Measurements from ENCODE around the gene PGAP1. TPM values are rescaled to one million over a fixed set of nuclear protein-coding genes. Genes with fewer than 3 reads are reported as not detected.

The PGAP1 gene
- total RNA-seq, 1 donor from 2014 or later = 6.1 TPM

GRCh38 chr2:196846295-196846694 lies 80.2 kb downstream of the PGAP1 start:
- H3K36me3 ChIP-seq (ENCODE audit: control insufficient read depth, insufficient read depth, low read length) = peaks cover 1% of the 10 kb centered on the region

DNA sequence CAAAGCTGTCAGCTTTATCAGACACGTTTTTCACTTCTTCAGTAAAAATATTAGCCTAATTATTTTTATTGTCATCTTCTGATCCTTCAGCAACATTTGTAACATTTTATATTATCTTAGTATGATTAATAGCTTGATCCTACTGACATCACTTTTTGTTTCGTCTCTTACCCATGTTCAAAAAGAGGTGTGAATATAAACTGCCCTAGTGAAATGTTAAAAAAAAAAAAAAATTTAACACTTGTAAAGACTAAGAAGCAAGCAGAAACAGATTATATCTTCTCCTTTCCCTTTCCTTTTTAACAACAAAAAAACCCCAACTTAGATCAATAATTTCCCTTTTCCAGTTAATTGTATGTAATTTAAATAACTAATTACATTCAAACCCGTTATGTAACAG lies 81.1 kb downstream of the PGAP1 start:
- H3K27me3 ChIP-seq (ENCODE audit: control insufficient read depth, insufficient read depth, low read length) = no peaks in the 10 kb centered on the region
- no peak for DNase-seq (ENCODE audit: low read depth)
- no peak for FAIRE-seq
- no peak overlapping the region for H3K4me3 ChIP-seq (ENCODE audit: low read depth, low read length)
- peaks cover 1% of the 10 kb centered on the region for H3K36me3 ChIP-seq (ENCODE audit: control insufficient read depth, insufficient read depth, low read length)
- TF ChIP-seq, protein P1, sequence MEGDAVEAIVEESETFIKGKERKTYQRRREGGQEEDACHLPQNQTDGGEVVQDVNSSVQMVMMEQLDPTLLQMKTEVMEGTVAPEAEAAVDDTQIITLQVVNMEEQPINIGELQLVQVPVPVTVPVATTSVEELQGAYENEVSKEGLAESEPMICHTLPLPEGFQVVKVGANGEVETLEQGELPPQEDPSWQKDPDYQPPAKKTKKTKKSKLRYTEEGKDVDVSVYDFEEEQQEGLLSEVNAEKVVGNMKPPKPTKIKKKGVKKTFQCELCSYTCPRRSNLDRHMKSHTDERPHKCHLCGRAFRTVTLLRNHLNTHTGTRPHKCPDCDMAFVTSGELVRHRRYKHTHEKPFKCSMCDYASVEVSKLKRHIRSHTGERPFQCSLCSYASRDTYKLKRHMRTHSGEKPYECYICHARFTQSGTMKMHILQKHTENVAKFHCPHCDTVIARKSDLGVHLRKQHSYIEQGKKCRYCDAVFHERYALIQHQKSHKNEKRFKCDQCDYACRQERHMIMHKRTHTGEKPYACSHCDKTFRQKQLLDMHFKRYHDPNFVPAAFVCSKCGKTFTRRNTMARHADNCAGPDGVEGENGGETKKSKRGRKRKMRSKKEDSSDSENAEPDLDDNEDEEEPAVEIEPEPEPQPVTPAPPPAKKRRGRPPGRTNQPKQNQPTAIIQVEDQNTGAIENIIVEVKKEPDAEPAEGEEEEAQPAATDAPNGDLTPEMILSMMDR (IDR thresholded peaks at IDR 0.05; ENCODE audit: insufficient read depth, low read length, severe bottlenecking) = no peak

More at GRCh38 chr2:196846295-196846694, 80.2 kb downstream of the PGAP1 start:
- DNase-seq (ENCODE audit: low read depth) (no peak), FAIRE-seq (no peak)
- TF ChIP-seq, protein P1 (IDR thresholded peaks at IDR 0.05; ENCODE audit: insufficient read depth, low read length, severe bottlenecking) = no peak
- Histone ChIP-seq H3K27me3 (ENCODE audit: control insufficient read depth, insufficient read depth, low read length) (no peaks in the 10 kb centered on the region), H3K4me3 (ENCODE audit: low read depth, low read length) (no peak overlapping the region)

DNA sequence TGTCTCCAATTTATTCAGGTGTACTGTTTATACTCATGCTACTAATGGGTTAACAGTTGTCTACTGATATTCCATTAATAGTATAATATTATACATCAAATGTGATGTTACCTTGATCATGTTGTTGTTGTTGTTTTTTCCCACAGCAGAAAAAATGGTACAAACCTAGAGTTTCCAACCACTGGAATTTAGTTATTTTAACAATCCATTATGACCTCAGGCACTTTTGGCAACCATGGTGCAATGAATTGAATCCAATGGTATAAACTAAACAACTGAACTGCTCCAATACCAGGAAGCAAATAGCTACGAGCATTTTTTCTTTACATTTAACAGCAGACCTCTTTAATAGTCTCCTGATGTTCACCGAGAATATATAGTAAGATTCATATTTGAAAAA lies 86.3 kb downstream of the PGAP1 start:
- FAIRE-seq = no peak
- no peak for DNase-seq (ENCODE audit: low read depth)
- peaks cover 1% of the 10 kb centered on the region for H3K36me3 ChIP-seq (ENCODE audit: control insufficient read depth, insufficient read depth, low read length)
- no peaks in the 10 kb centered on the region for H3K27me3 ChIP-seq (ENCODE audit: control insufficient read depth, insufficient read depth, low read length)
- TF ChIP-seq, protein P1 (IDR thresholded peaks at IDR 0.05; ENCODE audit: insufficient read depth, low read length, severe bottlenecking) = no peak
- no peak overlapping the region for H3K4me3 ChIP-seq (ENCODE audit: low read depth, low read length)

DNA sequence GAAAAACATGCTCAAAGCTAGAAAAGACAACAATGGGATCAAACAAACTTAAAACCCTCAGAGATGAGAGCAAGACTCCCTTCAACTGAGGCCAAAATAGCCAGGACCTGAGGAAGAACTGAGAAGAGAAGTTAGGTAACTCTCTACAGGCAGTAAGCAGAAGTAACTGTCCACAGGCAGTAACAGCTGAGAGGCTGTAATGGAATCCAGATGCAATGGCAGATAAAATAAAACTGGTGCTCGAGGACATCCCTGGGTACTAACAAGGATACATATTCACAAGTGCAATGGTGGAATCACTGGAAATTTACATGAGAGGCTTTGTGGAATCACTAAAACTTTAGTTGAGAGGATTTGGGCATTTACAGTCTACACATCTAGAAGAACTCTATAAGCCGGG lies 86.9 kb downstream of the PGAP1 start:
- FAIRE-seq = no peak

GRCh38 chr2:196836440-196836839 lies 90.1 kb downstream of the PGAP1 start:
- TF ChIP-seq, protein P1 (IDR thresholded peaks at IDR 0.05; ENCODE audit: insufficient read depth, low read length, severe bottlenecking) = no peak
- Histone ChIP-seq H3K27me3 (ENCODE audit: control insufficient read depth, insufficient read depth, low read length) (no peaks in the 10 kb centered on the region), H3K4me3 (ENCODE audit: low read depth, low read length) (no peak overlapping the region), H3K36me3 (ENCODE audit: control insufficient read depth, insufficient read depth, low read length) (no peaks in the 10 kb centered on the region)
- DNase-seq (ENCODE audit: low read depth) (peak; percentile 88), FAIRE-seq (no peak)

More for the DNA sequence above, 86.9 kb downstream of the PGAP1 start:
- no peaks in the 10 kb centered on the region for H3K27me3 ChIP-seq (ENCODE audit: control insufficient read depth, insufficient read depth, low read length)
- TF ChIP-seq, protein P1 (IDR thresholded peaks at IDR 0.05; ENCODE audit: insufficient read depth, low read length, severe bottlenecking) = no peak
- H3K36me3 ChIP-seq (ENCODE audit: control insufficient read depth, insufficient read depth, low read length) = peaks cover 1% of the 10 kb centered on the region
- DNase-seq (ENCODE audit: low read depth) = no peak
- no peak overlapping the region for H3K4me3 ChIP-seq (ENCODE audit: low read depth, low read length)

DNA sequence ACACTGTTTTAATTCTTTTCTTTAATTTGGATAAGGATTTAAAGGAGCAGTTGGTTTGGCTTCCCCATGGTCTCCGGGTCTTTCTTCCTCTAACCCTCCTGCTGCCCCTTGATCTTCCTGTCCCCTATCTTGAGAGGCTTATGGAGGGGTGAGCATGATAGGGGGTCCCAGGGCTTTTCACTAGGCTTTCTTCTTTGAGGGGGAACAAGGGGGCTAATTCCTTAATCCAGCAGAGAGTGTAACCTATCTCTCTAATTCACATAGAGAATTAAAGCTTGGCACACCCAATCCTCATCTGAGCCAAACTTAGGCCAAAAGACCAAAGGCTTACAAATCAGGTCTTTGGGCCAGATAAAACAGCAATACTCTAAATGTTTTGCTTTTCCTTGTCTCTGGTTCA lies 95.8 kb downstream of the PGAP1 start:
- Histone ChIP-seq H3K4me3 (ENCODE audit: low read depth, low read length) (no peak overlapping the region), H3K36me3 (ENCODE audit: control insufficient read depth, insufficient read depth, low read length) (no peaks in the 10 kb centered on the region), H3K27me3 (ENCODE audit: control insufficient read depth, insufficient read depth, low read length) (no peaks in the 10 kb centered on the region)
- no peak for DNase-seq (ENCODE audit: low read depth)
- FAIRE-seq = no peak
- TF ChIP-seq, protein P1 (IDR thresholded peaks at IDR 0.05; ENCODE audit: insufficient read depth, low read length, severe bottlenecking) = no peak

Measured in bronchial epithelial cell (primary cell).